ENCODE data around the gene ACADSB. TPM values are rescaled to one million over a fixed set of nuclear protein-coding genes. Genes with fewer than 3 reads are reported as not detected.

ACADSB gene
- total RNA-seq, 1 donor from 2014 or later, result 5.6 TPM

DNA sequence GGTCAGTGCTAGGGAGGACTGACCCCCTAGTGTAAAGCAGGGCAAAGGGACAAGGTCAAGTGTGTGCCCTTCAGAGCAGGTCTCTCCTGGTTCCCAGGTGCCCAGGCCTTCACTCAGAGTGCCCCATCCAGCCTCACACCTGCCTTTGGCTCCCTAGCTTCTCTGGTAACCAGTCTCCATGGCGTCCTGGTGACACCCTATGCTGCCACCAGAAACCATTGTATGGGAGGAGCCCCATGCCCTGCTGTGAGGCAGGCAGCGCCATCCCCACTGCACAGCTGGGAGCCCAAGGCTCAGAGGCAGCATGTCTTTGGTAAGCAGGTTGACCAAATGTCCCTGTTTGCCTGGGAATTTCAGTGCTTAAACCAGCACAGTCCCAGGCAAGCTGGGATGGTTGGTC lies 93.9 kb downstream of the ACADSB start:
- TF ChIP-seq, protein P1, sequence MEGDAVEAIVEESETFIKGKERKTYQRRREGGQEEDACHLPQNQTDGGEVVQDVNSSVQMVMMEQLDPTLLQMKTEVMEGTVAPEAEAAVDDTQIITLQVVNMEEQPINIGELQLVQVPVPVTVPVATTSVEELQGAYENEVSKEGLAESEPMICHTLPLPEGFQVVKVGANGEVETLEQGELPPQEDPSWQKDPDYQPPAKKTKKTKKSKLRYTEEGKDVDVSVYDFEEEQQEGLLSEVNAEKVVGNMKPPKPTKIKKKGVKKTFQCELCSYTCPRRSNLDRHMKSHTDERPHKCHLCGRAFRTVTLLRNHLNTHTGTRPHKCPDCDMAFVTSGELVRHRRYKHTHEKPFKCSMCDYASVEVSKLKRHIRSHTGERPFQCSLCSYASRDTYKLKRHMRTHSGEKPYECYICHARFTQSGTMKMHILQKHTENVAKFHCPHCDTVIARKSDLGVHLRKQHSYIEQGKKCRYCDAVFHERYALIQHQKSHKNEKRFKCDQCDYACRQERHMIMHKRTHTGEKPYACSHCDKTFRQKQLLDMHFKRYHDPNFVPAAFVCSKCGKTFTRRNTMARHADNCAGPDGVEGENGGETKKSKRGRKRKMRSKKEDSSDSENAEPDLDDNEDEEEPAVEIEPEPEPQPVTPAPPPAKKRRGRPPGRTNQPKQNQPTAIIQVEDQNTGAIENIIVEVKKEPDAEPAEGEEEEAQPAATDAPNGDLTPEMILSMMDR (IDR thresholded peaks at IDR 0.05; ENCODE audit: insufficient read depth, low read length, poor library complexity, severe bottlenecking), result no peak
- Histone ChIP-seq H3K27me3 (ENCODE audit: control insufficient read depth, insufficient read depth, low read length) (no peaks in the 10 kb centered on the region), H3K4me3 (ENCODE audit: low read depth, low read length) (no peak overlapping the region), H3K36me3 (ENCODE audit: control insufficient read depth, insufficient read depth, low read length) (no peaks in the 10 kb centered on the region)
- DNase-seq (ENCODE audit: low read depth), result no peak

DNA sequence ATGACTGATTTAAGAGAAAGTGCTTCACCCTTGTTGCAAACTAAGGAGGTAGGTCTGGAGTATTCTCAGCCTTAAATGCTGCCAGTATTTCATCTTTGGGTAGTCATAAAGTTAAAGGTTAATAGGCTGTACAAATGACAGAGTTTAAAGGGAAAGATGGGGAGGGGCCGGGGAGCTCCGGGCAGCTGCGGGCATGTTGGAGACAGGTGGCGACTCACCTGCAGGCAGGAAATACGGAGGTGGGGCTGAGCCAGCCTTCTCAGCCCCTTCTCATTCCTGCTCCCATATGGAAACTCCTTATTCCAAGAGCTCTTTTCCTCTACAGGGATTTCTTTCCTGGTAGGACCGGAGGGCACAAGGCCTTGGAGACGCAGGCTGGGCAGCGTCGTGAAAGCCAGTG lies 95.1 kb downstream of the ACADSB start:
- no peak overlapping the region for H3K4me3 ChIP-seq (ENCODE audit: low read depth, low read length)
- H3K27me3 ChIP-seq (ENCODE audit: control insufficient read depth, insufficient read depth, low read length), result no peaks in the 10 kb centered on the region
- no peaks in the 10 kb centered on the region for H3K36me3 ChIP-seq (ENCODE audit: control insufficient read depth, insufficient read depth, low read length)
- no peak for DNase-seq (ENCODE audit: low read depth)
- TF ChIP-seq, protein P1 (IDR thresholded peaks at IDR 0.05; ENCODE audit: insufficient read depth, low read length, poor library complexity, severe bottlenecking), result no peak

Other genes with a start within 250 kb of the ACADSB start
- 1.2 and 1.4 TPM in 2 replicates for gene CUZD1, start 163.1 kb upstream of the ACADSB start, total RNA-seq
- gene FAM24B, start 129.4 kb upstream of the ACADSB start, total RNA-seq, result 14.6 and 18.2 TPM in 2 replicates
- gene FAM24A, start 98.4 kb upstream of the ACADSB start, total RNA-seq, result not detected in 2 replicates
- 8.4 and 10.6 TPM in 2 replicates for gene C10orf88, start 54.8 kb upstream of the ACADSB start, total RNA-seq
- 6.0 and 11.4 TPM in 2 replicates for gene PSTK, start 28.6 kb upstream of the ACADSB start, total RNA-seq
- 3.0 and 5.3 TPM in 2 replicates for gene IKZF5, start 211 bp upstream of the ACADSB start, total RNA-seq
- 0.08 TPM in 1 of 2 replicates, not detected in the other for gene HMX3, start 127.0 kb downstream of the ACADSB start, total RNA-seq
- gene HMX2, start 139.1 kb downstream of the ACADSB start, total RNA-seq, result 0.34 TPM in 1 of 2 replicates, not detected in the other
- 132 and 153 TPM in 2 replicates for gene BUB3, start 145.4 kb downstream of the ACADSB start, total RNA-seq